HG02938 (cell line): ENCODE data around the gene NCOA3.
"Not testable (repeated sequence)": the region's sequence is repeated elsewhere in the genome, so short reads cannot be mapped to it uniquely, and the experiment has no call there.

Experiments used
- ATAC-seq: cut with Tn5 transposase; IDR thresholded peaks from one replicate; pipeline ENCODE4 v1.9.1; 2021; ENCODE audit warnings: mild to moderate bottlenecking, moderate library complexity; ENCODE audit not compliant: unreplicated experiment

Gene NCOA3

GRCh38 chr20:47501482-47502270, at the start of gene NCOA3:
Gene NCOA3, plus strand, starts transcription at chr20:47501887. Its CDS starts 120,361 bp downstream, at chr20:47622248.
- ATAC-seq, result peak; percentile 57

GRCh38 chr20:47452736-47453161, 48.9 kb upstream of the NCOA3 start:
- no peak for ATAC-seq

- ATAC-seq, result peak; percentile 91
Observed at GRCh38 chr20:47453167-47453782, 48.4 kb upstream of the NCOA3 start.

- ATAC-seq, result no peak
Observed at GRCh38 chr20:47454298-47455132, 47.2 kb upstream of the NCOA3 start.

- no peak for ATAC-seq
Observed at GRCh38 chr20:47455133-47456040, 46.3 kb upstream of the NCOA3 start.

- ATAC-seq, result no peak
Observed at GRCh38 chr20:47456041-47456537, 45.6 kb upstream of the NCOA3 start.

GRCh38 chr20:47456952-47457724, 44.5 kb upstream of the NCOA3 start:
- no peak for ATAC-seq

GRCh38 chr20:47458280-47459050, 43.2 kb upstream of the NCOA3 start:
- ATAC-seq, result not testable (repeated sequence)

- no peak for ATAC-seq
Observed at GRCh38 chr20:47459344-47460073, 42.2 kb upstream of the NCOA3 start.

- ATAC-seq, result not testable (repeated sequence)
Observed at GRCh38 chr20:47460761-47461112, 41.0 kb upstream of the NCOA3 start.

- ATAC-seq, result no peak
Observed at GRCh38 chr20:47461120-47461685, 40.5 kb upstream of the NCOA3 start.

- ATAC-seq, result not testable (repeated sequence)
Observed at GRCh38 chr20:47461906-47462305, 39.8 kb upstream of the NCOA3 start.

- ATAC-seq, result no peak
Observed at GRCh38 chr20:47464380-47465101, 37.1 kb upstream of the NCOA3 start.

GRCh38 chr20:47465335-47466090, 36.2 kb upstream of the NCOA3 start:
- no peak for ATAC-seq

GRCh38 chr20:47466213-47466612, 35.5 kb upstream of the NCOA3 start:
- no peak for ATAC-seq

GRCh38 chr20:47466704-47467459, 34.8 kb upstream of the NCOA3 start:
- no peak for ATAC-seq
